Ovary (tissue), 3 donors: ENCODE measurements around the gene PLVAP.

Experiments used
- CTCF ChIP-seq, 3 donors: fragments of 450-650 bp in 2 of 3; fragments of 200-600 bp in 1 of 3; IDR thresholded peaks; one replicate each; pipeline versions ENCODE4 v1.5.1 to v1.8.0; 2016 to 2022; ENCODE audit warnings: antibody characterized with exemption in 3 of 3, mild to moderate bottlenecking in 1 of 3
- EP300 ChIP-seq: sonication (generic); formaldehyde crosslinking; IDR thresholded peaks from one replicate; pipeline ENCODE4 v1.6.1; 2017; ENCODE audit warnings: antibody characterized with exemption
- POLR2A ChIP-seq: fragments of 450-650 bp; IDR thresholded peaks from one replicate; pipeline ENCODE4 v1.6.1; 2017; ENCODE audit warnings: antibody characterized with exemption, mild to moderate bottlenecking, moderate library complexity
- donor health status: DM: no; HTN: no; CAD: no.

- no peak for TF ChIP-seq CTCF (IDR thresholded peaks at IDR 0.05)
- TF ChIP-seq EP300: no peak
- TF ChIP-seq POLR2A: no peak
Observed at GRCh38 chr19:17401628-17402027, 24.5 kb upstream of the PLVAP start.
